Measurements from ENCODE around the gene FBXW4.

- TF ChIP-seq CTCF (conservative IDR thresholded peaks at IDR 0.05; ENCODE audit: low read length) (no peak), EZH2phosphoT487 (IDR thresholded peaks at IDR 0.05; ENCODE audit: borderline replicate concordance, low read depth, low read length) (no peak)
These were observed 41.4 kb downstream of the FBXW4 start for GRCh38 chr10:101653536-101653935.
